Psoas muscle (tissue), 8 donors: ENCODE data around the gene SYT1. TPM values are rescaled to one million over a fixed set of nuclear protein-coding genes. Genes with fewer than 3 reads are reported as not detected.
A peak's percentile ranks its signal among the peaks of the same experiment; 100 is the strongest.

ENCODE experiments used
- ATAC-seq, 4 donors: fragments of 200-7000 bp; cut with Tn5 transposase; one replicate each; pipeline ENCODE4 v1.9.1; 2020; ENCODE audit warnings: moderate library complexity in 3 of 4, mild to moderate bottlenecking in 2 of 4
- DNase-seq, 2 donors: peaks; one replicate each; pipeline ENCODE4 v3.0.0-alpha.2; 2020
- H3K27ac ChIP-seq: fragments of 200-600 bp; one replicate; pipeline ENCODE4 v1.8.0; 2022
- H3K27me3 ChIP-seq, 3 donors: fragments of 200-600 bp in 1 of 3; one replicate each; pipeline versions ENCODE4 v1.6.1 to v1.8.0; 2013 to 2022; ENCODE audit warnings: low read length in 2 of 3, mild to moderate bottlenecking in 2 of 3, moderate library complexity in 1 of 3; ENCODE audit not compliant: insufficient read depth in 3 of 3
- H3K36me3 ChIP-seq, 2 donors: fragments of 200-600 bp in 1 of 2; one replicate each; pipeline versions ENCODE4 v1.6.1 to v1.8.0; 2013 to 2022; ENCODE audit warnings: low read depth in 1 of 2, mild to moderate bottlenecking in 1 of 2, moderate library complexity in 1 of 2; ENCODE audit not compliant: insufficient read depth in 1 of 2
- H3K4me1 ChIP-seq: fragments of 200-600 bp; one replicate; pipeline ENCODE4 v1.8.0; 2022
- H3K4me3 ChIP-seq: fragments of 200-600 bp; one replicate; pipeline ENCODE4 v1.8.0; 2022; ENCODE audit warnings: mild to moderate bottlenecking
- H3K9me3 ChIP-seq: fragments of 200-600 bp; one replicate; pipeline ENCODE4 v1.8.0; 2022
- CTCF ChIP-seq: fragments of 200-600 bp; IDR thresholded peaks from one replicate; pipeline ENCODE4 v1.8.0; 2022; ENCODE audit warnings: antibody characterized with exemption
- WGBS, 3 donors: extraction: QIAGEN DNeasy Blood & Tissue Kit; methylation state at CpG; one replicate each; pipeline versions ENCODE4 v1.1.6 to v1.1.7; 2013; 5-methylcytosine and 5-hydroxymethylcytosine counted together
- intact Hi-C, 2 donors: fragments of 100-400 bp; cut with DNase I; formaldehyde crosslinking; loops; one replicate each; pipeline versions ENCODE4 v1.11.0 to v1.14.2; 2022
- polyA plus RNA-seq, 3 donors: library from polyadenylated mRNA; stranded (reverse); fragments of 200-250 nt; gene quantifications; one replicate each; pipeline ENCODE4 v1.2.3, GENCODE V29; 2013
- total RNA-seq, 4 donors: library from RNA; stranded (reverse); fragmentation: NEBNext Ultra II Directional in 2 of 4; extraction: Animal tissue kit (Norgen Biotek cat#: 25700) in 2 of 4; gene quantifications; one replicate each; pipeline versions ENCODE4 v1.2.1 to v1.2.4, GENCODE V29; 2021 to 2023
- donor health status: healthy with polysubstance abuse.
- donor health status: DM: no; HTN: no; CAD: no; lungs with moderate emphysema.
- donor health status: Bipolar disorder and iron deficiency.
- donor health status: healthy.
- donor health status: DM: yes; HTN: yes; CAD: no.
- donor health status: DM: no; HTN: no; CAD: no.
- donor health status: DM: no; HTN: no; CAD: no.
- donor health status: DM: yes; HTN: yes; CAD: no.

The SYT1 gene
- total and polyA plus RNA-seq, 7 donors, result 0.05 to 0.34 (median 0.14) TPM; not detected in 2

- no peaks in the 10 kb centered on the region for H3K9me3 ChIP-seq
- no peaks in the 10 kb centered on the region for H3K27me3 ChIP-seq
- no peak for ATAC-seq
- no peaks in the 10 kb centered on the region for H3K4me1 ChIP-seq
- H3K4me3 ChIP-seq, result no peak overlapping the region
- no peaks in the 10 kb centered on the region for H3K36me3 ChIP-seq
- TF ChIP-seq CTCF, result no peak
- no peak overlapping the region for H3K27ac ChIP-seq
- DNase-seq, result no peak
- intact Hi-C loops, result no loop called here
Measured at GRCh38 chr12:79444089-79444488, 579.5 kb downstream of the SYT1 start.

GRCh38 chr12:79448816-79449215 lies 584.2 kb downstream of the SYT1 start:
- Histone ChIP-seq H3K36me3 (no peaks in the 10 kb centered on the region), H3K27me3 (no peaks in the 10 kb centered on the region), H3K4me3 (no peak overlapping the region), H3K9me3 (no peaks in the 10 kb centered on the region), H3K27ac (no peak overlapping the region), H3K4me1 (no peaks in the 10 kb centered on the region)
- no peak for TF ChIP-seq CTCF
- ATAC-seq, result no peak
- DNase-seq, result no peak
- intact Hi-C loops, result no loop called here
- 95 to 98% (median 96%) methylated on average over 11 of the region's 11 CpGs for WGBS, 3 donors

- no peaks in the 10 kb centered on the region for H3K36me3 ChIP-seq
- TF ChIP-seq CTCF, result no peak
- no peak overlapping the region for H3K4me3 ChIP-seq
- no peaks in the 10 kb centered on the region for H3K27me3 ChIP-seq
- intact Hi-C loops, result no loop called here
- no peaks in the 10 kb centered on the region for H3K9me3 ChIP-seq
- ATAC-seq (no peak), DNase-seq (no peak)
- no peak overlapping the region for H3K27ac ChIP-seq
- H3K4me1 ChIP-seq, result no peaks in the 10 kb centered on the region
Measured at GRCh38 chr12:79451365-79451764, 586.8 kb downstream of the SYT1 start.

- WGBS, 3 donors, result 13 to 27% (median 14%) methylated on average over 6 of the region's 6 CpGs
Measured at GRCh38 chr12:79451978-79452377, 587.4 kb downstream of the SYT1 start.

More at GRCh38 chr12:79451978-79452377, 587.4 kb downstream of the SYT1 start:
- no peak overlapping the region for H3K27ac ChIP-seq
- H3K4me1 ChIP-seq, result no peaks in the 10 kb centered on the region
- H3K27me3 ChIP-seq, result no peaks in the 10 kb centered on the region
- no peaks in the 10 kb centered on the region for H3K9me3 ChIP-seq
- H3K36me3 ChIP-seq, result no peaks in the 10 kb centered on the region
- DNase-seq (peak; percentile 38 to 63), ATAC-seq (peak in 2 of 4 donors; percentile 45 to 46)
- TF ChIP-seq CTCF, result no peak
- no peak overlapping the region for H3K4me3 ChIP-seq
- intact Hi-C loops, result no loop called here
